Right lung (tissue), 5 donors: Measurements from ENCODE around the gene KCP. TPM values are rescaled to one million over a fixed set of nuclear protein-coding genes. Genes with fewer than 3 reads are reported as not detected.

Experiments used
- DNase-seq, 2 donors: peaks; one replicate each; pipeline ENCODE4 v3.0.0-alpha.2; 2013
- polyA plus RNA-seq, 5 donors: library from polyadenylated mRNA; unstranded; fragments of 120-200 nt; gene quantifications; one replicate each; pipeline versions ENCODE4 v1.2.1 to v1.2.3, GENCODE V29; 2013; ENCODE audit warnings: inconsistent platforms in 1 of 5, low replicate concordance in 1 of 5; ENCODE audit not compliant: insufficient read length in 5 of 5, insufficient read depth in 1 of 5

KCP gene
- polyA plus RNA-seq, 5 donors: 4.9 to 9.6 (median 6.1) TPM

DNA sequence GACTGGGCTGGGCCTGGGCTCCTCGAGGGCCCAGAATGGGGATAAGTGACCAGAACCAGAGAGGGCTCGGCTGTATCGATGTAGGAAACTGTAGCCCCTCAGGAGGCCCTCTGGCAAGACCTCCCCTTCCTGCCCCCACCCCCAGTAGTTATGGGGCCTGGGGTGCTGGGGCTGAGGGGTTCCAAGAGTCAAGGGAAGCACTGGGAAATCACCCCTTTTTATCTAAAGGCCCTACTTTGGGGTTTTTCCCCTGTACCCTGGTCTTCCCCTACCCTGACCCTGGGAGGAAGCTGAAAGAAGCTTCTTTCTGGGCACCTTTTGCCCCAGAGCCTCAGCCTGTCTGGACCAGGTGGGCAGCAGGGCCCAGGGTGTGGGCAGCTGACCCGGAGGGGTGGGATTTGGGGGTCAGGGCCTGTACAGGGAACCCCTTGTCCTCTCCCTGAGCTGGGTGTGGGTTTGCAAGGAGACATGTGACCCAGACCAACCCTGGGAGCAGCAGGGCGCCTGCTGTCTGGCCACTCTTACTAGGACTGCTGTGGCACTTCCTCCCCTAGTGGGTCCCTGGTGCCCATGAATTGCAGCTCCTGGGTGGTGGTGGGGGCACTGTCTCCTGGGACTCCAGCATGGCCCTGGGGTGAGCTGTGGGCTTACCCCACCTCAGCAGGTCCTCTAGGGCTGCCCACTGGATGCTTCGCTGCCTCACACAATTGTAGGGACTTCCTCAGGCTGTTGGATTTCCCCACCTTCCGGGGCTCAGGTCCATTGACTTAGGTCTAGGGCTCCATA is 28.8 kb upstream of the KCP start:
- DNase-seq: no peak

DNA sequence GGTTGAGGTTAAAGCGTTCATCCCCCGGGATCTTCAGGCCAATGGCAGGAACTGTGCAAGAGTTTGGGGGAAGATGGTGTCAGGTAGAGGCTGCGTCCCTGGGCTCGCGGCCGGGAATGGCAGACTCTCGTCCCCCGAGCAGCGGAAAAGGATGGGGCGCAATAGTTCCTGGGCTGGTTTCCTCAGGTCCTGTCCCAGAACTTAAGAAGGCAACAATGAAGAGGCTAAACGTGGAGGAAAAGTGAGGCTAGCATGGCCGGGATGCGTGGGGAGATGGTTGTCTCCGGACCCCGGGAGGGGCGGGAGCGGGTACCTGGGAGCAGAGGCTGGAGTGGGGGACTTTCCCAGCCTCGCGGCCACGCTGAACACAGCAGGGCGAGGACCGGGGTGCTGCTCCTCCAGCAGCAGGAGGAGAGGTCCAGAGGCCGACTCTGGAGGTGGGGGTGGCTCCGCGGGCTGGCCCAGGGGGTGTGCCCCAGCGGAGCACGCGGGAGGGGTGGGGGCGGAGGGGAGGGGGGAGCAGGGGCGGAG is 28.1 kb upstream of the KCP start:
- DNase-seq: no peak

DNA sequence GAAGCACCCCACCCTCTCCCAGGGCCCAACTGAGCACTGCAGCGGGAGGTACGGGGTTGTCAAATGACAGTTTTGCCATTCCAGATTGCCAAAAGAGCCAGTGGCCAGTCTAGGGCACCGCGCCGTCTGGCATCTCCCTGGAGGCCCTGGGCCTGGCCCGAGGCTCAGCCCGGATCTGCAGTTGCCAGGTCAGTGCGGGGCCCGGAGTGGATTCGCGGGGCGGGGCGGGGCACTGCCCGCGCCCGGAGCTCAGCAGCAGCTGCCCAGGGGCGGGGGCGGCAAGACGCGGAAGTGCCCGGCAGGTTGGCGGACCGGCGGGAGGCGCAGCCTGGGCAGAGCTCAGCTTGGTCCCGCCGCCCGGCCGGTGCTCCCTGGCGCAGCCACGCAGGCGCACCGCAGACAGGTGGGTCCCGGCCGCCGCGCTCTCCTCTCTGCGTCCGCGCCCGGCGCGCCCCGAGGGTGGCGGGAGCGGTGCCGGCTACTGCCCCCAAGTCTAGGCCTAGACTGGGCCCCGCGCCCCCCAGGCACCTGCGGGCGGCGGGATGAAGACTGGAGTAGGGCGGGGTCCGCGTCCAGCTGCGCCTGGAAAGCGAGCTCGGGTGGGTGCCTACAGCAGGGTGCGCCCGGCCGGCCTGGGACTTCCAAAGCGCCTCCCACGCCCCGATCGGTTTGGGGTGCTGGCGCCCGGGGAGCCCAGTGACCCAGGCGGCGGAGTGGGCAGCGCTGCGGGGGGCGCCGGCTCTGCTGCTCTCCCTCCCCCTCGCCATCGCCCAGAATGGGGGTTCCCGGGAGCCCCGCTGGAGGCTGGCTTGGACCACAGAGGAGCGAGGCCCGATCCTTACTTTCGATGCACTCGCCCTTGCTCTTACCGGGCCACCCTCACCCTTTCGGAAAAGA is 27.4 kb upstream of the KCP start, which contains the start of gene IRF5:
TSS of gene IRF5 (plus strand) at position 281 of the 897 bp plus-strand sequence. CDS start 4,155 bp downstream, outside the sequence.
- DNase-seq: no peak

DNA sequence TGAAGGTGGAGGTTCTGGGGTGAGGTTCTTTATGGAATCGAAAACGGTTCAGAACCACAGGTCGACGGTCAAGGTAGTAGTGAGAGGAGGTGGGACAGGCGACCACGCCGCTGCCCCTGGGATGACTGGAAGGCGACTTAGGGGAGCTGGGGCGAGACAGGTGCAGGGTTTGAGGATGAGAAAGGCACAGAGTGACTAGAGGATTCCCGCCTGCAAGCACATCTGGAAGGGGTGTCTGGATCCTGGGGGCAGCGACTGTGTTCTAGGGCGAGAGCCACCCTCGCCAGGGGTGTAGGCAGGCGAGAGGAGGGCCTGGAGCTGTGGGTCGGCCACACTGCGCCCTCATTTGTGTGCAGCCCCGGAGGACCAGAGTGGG is 26.8 kb upstream of the KCP start:
- no peak for DNase-seq

DNA sequence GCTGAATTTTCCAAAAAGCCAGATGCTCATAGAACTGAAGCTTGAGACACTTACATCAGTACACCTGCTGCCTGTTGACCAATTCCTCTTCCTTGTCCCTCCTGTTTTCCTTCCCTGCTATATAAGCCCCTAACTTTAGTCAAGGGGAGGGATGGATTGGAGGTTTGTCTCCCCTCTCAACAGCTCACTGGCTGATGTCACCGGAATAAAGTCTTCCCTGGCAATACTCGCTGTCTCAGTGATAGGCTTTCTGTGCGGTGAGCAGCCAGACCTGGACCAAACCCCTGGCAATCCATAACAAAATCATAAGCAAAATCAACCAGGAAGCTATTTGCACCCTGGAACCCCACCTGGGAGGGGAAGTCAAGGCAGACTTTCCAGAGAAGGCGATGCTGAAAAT is 26.3 kb upstream of the KCP start:
- DNase-seq: no peak

DNA sequence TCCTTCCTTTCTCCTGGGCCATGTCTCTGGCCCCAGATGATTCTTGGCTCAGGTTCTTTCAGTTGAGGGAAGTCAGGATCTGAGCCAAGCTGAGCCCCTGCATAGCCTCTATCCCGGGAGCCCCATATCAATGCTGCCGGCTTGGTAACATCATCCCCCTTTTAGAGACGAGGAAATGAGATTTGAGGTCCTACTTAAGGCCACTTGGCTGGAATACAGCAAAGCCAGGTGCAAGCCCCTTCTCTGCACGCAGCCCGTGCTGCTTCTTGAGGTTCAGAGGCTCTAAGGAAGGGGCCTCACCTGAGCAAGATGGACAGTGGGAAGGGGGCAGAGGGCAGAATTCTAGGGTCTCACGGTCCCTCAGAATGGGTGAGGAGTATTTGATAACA is 24.8 kb upstream of the KCP start:
- DNase-seq: no peak

DNA sequence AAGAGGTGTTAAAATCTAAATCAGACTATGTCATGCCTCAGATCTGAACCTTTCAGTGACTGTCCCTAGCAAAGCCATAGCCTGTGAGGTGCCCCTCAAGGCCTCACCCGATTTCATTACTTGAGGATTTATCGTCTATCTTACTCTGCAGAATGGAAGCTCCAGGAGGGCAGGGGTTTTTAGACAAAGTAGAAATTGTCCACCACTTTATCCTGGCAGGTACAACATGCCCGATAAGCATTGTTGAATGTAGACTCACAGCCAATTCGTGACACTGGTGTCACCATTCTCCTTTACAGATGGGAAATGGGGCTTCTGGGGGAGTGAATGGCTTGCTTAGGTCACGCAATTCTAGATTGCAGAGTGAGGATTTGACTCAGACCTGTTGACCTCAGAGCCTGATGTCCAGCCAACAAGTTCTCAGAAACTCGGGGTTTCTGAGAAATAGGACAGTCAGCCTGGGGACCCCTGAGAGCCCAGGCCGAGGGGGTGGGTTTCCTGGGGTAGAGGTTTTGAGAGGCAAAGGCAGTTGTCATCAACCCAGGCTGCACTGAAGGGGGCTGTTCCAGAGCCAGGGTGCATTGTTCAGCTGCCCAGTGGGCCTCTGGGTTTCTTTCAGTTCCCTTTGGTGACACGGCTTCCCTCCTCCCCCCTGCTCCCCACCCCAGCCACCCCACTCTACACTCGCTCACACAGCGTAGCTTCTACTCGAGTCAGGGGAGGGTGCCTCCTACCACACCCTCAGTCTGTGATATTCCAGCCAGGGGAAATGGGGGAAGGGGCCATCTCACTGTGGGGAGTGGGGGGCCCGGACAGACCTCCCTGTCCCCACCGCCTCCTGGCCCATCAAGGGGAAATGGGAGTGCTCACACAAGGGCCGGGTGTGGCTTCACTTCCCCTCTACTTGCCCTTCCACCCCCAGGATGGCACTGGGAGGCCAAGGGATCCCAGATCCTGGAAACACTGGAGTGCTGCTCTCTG is 24.1 kb upstream of the KCP start:
- no peak for DNase-seq

DNA sequence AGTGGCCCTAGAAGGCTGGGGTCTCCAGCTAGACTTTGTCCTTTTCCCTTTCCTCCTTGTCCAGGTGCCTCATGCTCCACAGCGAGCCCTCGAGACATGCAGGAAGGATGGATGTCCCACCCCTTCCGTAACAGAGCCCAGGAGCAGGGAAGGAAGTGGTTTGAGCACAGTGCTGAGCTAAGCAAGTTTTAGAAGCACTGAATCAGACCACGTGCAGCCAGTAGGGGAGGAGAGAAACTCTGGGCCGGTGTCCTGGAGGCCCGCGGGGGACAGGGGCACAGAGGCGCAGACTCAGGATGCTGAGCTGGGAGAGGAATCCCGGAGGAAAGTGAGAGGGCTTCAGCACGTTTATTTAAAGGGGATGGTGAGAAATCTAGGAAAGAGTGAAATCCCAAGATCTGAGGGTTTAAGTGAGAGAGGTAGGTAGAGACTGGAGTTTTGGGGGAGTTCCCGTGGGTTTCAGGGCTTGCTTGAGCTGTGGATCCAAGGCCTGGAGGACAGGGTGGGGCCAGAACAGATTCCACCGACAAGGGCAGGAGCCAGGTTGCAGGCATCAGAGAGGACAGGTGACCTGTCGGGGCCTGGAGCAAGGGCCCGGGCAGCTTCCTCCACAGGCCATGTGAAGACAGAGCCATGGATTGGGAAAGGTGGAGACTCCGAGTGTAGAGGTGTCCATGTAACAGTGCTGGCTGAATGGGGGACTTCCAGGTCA is 22.8 kb upstream of the KCP start:
- DNase-seq: no peak

DNA sequence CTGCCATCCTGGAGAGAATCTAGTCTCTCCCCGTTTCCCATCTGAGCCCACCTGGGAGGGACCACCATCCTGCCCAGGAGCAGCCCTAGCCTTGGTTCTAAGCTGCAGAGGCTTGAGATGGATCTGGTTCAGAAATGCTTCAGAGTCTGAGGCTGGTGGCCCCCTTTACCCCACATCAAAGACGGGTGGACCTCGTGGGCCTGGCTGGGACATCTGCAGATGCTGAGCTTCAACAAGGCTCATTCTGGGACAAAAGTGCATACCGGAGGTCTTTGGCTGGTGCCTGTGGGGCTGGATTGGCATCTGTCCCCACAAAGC is 22.3 kb upstream of the KCP start:
- DNase-seq: no peak

DNA sequence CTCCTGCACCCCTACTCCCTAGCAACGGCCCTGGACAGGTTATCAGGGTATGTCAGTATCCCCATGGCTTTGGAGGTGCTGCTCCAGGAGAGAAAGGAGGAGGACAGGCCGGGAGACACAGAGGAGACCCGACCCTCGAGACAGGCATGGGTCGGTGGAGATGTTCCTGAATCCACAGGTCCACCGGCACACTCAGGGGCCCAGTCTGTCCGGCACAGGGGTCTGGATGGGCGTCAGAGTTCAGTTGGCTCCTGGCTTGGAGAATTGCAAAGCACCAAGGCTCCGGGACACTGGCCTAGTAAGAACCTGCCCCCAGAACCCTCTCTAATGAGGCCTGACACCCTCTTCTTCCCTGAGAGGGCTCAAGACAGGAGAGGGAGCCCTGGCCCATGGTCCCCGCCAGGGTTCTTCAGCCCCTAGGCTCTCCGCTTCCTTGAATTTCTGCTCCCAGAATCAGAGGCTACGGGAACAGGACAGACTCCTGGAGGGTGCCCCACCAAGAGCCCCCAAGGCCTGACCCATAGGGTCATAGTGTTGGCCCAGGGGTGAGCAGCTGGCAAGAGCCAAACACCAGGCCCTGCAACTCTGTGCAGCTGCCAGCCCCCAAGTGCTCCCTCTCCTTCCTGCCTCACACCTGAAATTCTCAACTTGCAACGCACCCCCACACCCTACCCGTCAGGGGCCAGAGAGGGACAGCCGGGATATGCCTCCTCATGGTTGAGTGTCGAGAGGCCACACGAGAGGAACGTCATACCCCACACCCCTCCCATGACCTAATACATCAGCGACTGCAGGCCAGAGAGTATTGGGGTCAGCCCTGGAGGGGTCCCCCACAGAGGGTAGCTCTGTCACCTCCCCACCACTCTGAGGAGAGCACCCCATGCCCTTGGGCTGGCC is 21.7 kb upstream of the KCP start:
- DNase-seq: no peak

DNA sequence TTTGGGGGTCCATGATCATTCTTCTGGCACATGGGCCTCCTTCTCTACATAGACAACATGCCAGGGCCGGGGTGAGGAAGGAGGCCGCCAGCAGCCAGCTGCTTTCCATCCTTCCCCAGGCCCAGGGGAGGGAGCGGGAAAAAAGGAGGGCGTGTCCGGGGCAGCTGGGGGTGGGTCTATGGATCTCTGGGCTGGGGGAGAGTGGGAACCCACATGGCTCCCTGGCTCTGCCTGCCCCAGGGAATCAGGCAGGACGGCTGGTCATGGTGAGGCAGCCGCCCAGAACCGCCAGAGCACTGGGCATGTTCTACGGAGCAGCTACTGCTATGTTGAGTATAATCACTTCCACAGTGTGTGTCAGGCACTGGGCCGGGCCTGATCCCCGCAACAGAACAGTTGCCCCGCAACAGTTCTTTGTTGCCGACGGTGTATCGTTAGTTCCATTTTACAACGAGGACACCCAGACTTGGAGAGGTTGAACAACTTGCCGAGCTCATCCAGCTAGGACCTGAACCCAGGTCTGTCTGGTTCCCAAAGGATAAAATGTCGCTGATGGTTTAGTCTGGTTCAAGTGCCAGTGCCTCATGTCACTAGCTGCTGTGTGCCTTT is 20.8 kb upstream of the KCP start:
- no peak for DNase-seq

DNA sequence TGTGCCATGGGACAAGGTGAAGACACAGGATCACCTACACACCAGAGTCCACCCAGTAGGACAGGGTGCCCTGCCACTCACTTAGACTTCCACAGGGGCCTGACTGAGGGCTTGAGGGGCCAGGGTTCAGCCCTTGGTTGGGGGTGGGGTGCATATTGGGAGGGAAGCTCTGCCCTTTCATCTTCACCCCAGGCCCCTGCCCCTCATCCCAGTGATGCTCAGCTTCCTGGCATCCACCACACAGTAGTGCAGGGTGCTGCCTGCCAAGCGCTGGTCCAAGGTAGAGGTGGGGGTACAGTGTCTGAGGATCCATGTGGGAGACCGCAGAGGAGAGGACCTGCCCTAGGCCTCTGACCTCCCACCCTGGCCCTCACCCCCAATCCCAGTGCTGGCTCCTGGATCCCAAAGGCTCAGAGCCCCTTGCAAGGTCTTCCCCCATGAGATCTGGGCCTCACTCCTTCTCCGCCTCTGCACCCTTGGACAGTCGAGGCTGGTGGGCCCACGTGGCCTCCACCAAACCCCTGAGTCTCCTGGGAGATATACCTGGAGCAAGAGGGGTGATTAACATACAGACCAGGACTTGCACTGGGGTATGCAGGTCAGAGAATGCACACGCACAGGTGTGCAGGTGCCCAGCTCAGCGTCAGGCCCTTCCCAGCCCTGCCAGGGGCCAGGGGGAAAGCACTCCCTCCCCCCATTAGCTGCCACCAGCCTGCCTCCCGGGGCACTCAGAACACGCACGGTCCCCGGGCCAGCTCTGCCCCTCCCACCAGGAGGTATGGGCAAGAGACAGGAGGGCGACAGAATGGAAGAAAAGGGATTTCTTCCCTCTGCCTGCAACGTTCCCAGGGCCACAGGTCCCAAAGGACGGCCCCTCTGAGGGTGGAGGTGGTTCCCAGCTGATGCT is 18.6 kb upstream of the KCP start:
- no peak for DNase-seq

DNA sequence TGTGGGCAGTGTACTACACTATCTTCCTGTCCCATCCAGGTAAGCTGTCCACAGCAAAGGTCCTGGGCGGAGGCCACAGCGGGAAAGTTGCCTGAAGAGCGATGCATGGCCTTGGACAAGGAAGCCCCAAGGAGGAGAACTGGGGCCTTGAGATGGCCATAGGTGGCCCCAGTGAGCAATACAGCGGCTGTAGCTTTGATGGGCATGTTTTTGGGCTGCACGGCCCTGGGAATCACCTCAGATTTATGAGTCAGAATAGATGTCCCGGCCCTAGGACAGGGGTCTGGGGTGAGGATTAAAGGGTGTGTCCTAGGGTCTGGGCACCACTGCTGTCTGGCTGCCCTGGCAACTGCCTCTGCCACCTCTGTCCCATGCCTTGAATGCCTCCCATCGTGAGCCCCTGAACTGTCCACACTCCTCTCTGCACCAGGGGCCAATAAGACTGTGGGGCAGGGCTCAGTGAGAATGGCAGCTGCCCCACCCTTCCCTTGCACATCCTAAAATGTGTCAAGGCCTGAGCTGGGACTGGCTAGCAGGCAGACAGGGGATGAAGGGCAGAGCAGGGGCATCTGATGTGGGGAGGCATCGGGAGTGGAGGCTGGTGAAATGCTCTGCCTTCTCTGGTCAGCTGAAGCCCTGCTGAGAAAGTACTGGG is 17.8 kb upstream of the KCP start:
- DNase-seq: no peak

DNA sequence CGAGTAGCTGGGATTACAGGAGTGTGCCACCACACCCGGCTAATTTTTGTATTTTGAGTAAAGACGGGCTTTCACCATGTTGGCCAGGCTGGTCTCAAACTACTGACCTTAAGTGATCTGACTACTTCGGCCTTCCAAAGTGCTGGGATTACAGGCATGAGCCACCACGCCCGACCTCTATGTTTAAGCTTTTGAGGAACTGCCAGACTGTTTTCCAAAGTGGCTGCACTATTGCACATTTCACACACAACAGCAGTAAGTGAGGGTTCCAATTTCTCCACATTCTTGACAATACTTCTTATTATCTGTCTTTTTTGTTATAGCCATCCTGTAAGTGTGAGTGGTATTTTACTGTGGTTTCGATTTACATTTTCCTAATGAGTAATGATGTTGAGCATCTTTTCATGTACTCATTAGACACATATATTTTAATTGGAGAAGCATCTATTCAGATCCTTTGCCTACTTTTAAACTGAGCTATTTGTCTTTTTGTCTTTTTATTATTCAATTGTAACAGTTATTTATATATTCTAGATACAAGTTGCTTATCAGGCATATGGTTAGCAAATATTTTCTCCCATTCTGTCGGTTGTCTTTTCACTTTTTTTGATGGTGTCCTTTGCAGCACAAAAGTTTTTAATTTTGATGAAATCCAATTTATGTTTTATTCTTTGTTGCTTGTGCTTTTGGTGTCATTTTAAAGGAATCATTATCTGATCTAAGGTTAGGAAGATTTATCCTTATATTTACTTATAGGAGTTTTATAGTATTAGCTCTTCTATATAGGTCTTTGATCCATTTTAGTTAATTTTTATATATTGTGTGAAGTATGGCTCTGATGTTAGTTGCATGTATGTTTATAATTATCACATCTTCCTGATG is 14.4 kb upstream of the KCP start:
- no peak for DNase-seq

DNA sequence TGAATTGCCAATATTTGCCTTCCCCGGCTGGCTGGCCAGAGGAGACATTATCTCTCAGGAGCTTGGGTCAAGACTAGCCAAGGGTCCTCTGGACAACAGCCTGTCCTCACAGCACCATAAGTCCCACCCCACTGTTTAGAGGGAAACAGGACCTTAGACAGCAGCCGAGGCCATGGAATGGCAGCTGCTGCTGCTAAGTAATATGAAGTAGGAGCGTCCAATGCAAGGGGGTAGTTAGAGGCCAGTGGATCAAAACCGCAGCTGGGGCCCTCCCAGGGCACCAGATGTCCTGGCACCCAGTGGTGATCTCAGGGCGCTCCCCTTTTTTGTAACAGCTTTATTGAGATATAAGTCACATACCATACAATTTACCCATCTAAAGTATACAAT is 12.9 kb upstream of the KCP start:
- no peak for DNase-seq

DNA sequence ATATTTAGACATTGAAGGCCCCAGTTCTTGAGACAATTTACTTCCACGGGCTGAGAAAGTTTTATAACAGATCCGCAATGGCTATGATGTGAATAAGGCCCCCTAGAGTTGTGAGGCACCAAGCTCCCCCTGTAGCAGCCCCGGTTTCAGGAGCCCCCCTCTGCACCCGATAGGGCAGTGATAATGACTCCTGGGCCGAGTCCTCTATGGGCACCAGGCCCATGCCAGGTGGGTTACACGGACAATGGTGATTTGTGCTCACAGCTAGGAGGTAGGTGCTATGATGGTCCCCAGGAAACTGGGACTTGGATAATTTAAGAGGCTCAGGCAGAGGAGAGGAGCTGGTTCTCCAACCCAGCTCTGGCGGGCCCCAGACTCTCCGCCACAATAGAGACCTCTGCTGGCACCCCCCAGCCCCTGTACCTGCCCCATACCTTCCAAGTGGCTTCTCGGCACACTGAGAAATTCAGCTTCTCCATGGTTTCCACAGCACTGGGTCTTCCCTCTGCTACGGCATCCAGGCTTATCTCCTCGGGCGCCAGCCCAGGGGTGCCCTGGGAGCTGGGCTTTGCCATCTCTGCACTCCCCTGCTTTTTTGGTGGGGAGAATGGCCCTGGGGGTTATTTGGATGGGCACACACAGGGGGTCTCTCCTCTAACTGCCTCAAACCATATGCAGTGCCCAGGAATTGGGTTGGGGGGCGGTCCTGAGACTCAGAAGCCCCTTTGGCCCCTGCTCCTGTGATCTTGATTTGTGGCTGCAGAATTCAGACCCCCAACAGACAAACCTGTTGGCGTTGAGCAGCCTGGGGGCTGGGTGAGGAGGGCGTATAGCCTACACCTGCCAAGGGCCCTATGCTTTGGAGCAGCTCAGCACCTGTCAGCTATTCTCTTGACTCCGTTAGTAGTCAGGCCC is 12.2 kb upstream of the KCP start:
- no peak for DNase-seq
